GM19238 (cell line): ENCODE data around the gene OPN4.
"Not testable (repeated sequence)": the region's sequence is repeated elsewhere in the genome, so short reads cannot be mapped to it uniquely, and the experiment has no call there.

ENCODE experiments used
- DNase-seq: peaks from one replicate; pipeline ENCODE4 v3.0.0; 2011; ENCODE audit warnings: low spot score; ENCODE audit not compliant: insufficient read length

Gene OPN4

GRCh38 chr10:86654411-86655172, at the start of gene OPN4:
Gene OPN4 (plus strand): TSS chr10:86654547. CDS start chr10:86654784, 237 bp downstream.
- DNase-seq = no peak

- DNase-seq = no peak
These were observed 46.7 kb upstream of the OPN4 start for GRCh38 chr10:86607674-86608073.

GRCh38 chr10:86609920-86610319, 44.4 kb upstream of the OPN4 start:
- DNase-seq = no peak

GRCh38 chr10:86611386-86611785, 43.0 kb upstream of the OPN4 start:
- DNase-seq = no peak

- no peak for DNase-seq
These were observed 41.3 kb upstream of the OPN4 start for GRCh38 chr10:86613096-86613495.

- DNase-seq = no peak
These were observed 40.4 kb upstream of the OPN4 start for GRCh38 chr10:86613905-86614304.

- DNase-seq = no peak
These were observed 39.5 kb upstream of the OPN4 start for GRCh38 chr10:86614853-86615252.

GRCh38 chr10:86617278-86617677, 37.1 kb upstream of the OPN4 start:
- DNase-seq = not testable (repeated sequence)

- DNase-seq = no peak
These were observed 26.0 kb upstream of the OPN4 start for GRCh38 chr10:86628311-86628710.

- DNase-seq = no peak
These were observed 24.3 kb upstream of the OPN4 start for GRCh38 chr10:86630079-86630478.

- no peak for DNase-seq
These were observed 22.1 kb upstream of the OPN4 start for GRCh38 chr10:86632009-86632800.

GRCh38 chr10:86632951-86633350, 21.4 kb upstream of the OPN4 start:
- DNase-seq = no peak

GRCh38 chr10:86635402-86635801, 18.9 kb upstream of the OPN4 start:
- DNase-seq = no peak

- DNase-seq = no peak
These were observed 18.0 kb upstream of the OPN4 start for GRCh38 chr10:86636311-86636710.

- no peak for DNase-seq
These were observed 12.3 kb upstream of the OPN4 start for GRCh38 chr10:86642021-86642420.

- DNase-seq = no peak
These were observed 11.8 kb upstream of the OPN4 start for GRCh38 chr10:86642499-86642898.

- no peak for DNase-seq
These were observed 10.1 kb upstream of the OPN4 start for GRCh38 chr10:86644152-86644793.

- no peak for DNase-seq
These were observed 9.4 kb upstream of the OPN4 start for GRCh38 chr10:86644794-86645445.

- not testable (repeated sequence) for DNase-seq
These were observed 8.7 kb upstream of the OPN4 start for GRCh38 chr10:86645621-86646165.

GRCh38 chr10:86646532-86646931, 7.8 kb upstream of the OPN4 start:
- DNase-seq = no peak

GRCh38 chr10:86646933-86647332, 7.4 kb upstream of the OPN4 start:
- no peak for DNase-seq
